NB4 (cell line): ENCODE results near the gene C2orf78.
"Not testable (repeated sequence)": the region's sequence is repeated elsewhere in the genome, so short reads cannot be mapped to it uniquely, and the experiment has no call there.

ENCODE experiments used
- DNase-seq: peaks from one replicate; pipeline ENCODE4 v3.0.0; 2010; ENCODE audit warnings: low read depth
- H3K4me3 ChIP-seq: one replicate; pipeline ENCODE4 v1.5.1; 2011; ENCODE audit warnings: mild to moderate bottlenecking, low read depth, low read length, moderate library complexity
- MYC ChIP-seq: IDR thresholded peaks from 2 replicates; pipeline ENCODE4 v1.6.1; 2011; ENCODE audit warnings: low read depth, low read length
- POLR2A ChIP-seq: IDR thresholded peaks from 2 replicates; pipeline ENCODE4 v1.6.1; 2011; ENCODE audit warnings: mild to moderate bottlenecking; ENCODE audit not compliant: insufficient read length; ENCODE audit errors: extremely low read depth
- TF ChIP-seq, protein P1 (sequence below): IDR thresholded peaks from one replicate; pipeline ENCODE4 v1.5.1; 2012; ENCODE audit warnings: low read depth, low read length
- TF ChIP-seq, protein P2 (sequence below): IDR thresholded peaks from 2 replicates; pipeline ENCODE4 v1.6.1; 2011; ENCODE audit warnings: low read depth, low read length

The C2orf78 gene

GRCh38 chr2:73746015-73746876, 37.7 kb upstream of the C2orf78 start:
- no peak for DNase-seq
- no peak for TF ChIP-seq POLR2A
- TF ChIP-seq, protein P1, sequence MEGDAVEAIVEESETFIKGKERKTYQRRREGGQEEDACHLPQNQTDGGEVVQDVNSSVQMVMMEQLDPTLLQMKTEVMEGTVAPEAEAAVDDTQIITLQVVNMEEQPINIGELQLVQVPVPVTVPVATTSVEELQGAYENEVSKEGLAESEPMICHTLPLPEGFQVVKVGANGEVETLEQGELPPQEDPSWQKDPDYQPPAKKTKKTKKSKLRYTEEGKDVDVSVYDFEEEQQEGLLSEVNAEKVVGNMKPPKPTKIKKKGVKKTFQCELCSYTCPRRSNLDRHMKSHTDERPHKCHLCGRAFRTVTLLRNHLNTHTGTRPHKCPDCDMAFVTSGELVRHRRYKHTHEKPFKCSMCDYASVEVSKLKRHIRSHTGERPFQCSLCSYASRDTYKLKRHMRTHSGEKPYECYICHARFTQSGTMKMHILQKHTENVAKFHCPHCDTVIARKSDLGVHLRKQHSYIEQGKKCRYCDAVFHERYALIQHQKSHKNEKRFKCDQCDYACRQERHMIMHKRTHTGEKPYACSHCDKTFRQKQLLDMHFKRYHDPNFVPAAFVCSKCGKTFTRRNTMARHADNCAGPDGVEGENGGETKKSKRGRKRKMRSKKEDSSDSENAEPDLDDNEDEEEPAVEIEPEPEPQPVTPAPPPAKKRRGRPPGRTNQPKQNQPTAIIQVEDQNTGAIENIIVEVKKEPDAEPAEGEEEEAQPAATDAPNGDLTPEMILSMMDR: no peak
- TF ChIP-seq MYC: no peak
- TF ChIP-seq, protein P2, sequence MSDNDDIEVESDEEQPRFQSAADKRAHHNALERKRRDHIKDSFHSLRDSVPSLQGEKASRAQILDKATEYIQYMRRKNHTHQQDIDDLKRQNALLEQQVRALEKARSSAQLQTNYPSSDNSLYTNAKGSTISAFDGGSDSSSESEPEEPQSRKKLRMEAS: no peak
- no peak overlapping the region for H3K4me3 ChIP-seq

- no peak overlapping the region for H3K4me3 ChIP-seq
- DNase-seq: no peak
- TF ChIP-seq MYC (no peak), POLR2A (no peak)
- TF ChIP-seq, protein P2: no peak
- TF ChIP-seq, protein P1: no peak
Observed at GRCh38 chr2:73746877-73747208, 37.1 kb upstream of the C2orf78 start.

GRCh38 chr2:73749314-73749713, 34.7 kb upstream of the C2orf78 start:
- H3K4me3 ChIP-seq: no peak overlapping the region
- TF ChIP-seq, protein P1: no peak
- TF ChIP-seq POLR2A: no peak
- peak; percentile 28 for DNase-seq

- H3K4me3 ChIP-seq, DNase-seq: not testable (repeated sequence)
Observed at GRCh38 chr2:73754332-73754731, 29.7 kb upstream of the C2orf78 start.

DNA sequence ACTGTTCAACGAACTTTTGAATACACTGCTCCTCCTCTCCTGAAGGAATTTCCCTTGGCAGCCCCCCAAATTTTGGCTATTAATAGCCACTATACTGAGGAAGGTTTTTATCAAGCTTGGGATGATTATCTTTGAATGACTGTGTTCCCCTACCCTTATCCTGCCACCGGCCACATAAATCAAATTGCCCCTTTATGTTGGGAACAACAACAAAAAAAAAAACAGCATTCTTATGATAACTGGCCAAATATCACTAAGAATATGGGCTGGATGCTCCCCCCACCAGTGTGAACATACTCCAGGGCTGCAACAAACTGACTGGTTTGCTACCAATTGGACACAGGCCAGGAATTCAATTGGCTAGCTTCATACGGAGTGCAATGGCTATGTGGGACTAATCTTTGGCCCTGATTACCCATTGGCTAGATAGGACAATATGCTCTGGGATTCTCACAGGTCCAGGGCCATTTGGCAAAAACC, 24.7 kb upstream of the C2orf78 start:
- TF ChIP-seq POLR2A (no peak), MYC (no peak)
- TF ChIP-seq, protein P1: no peak
- TF ChIP-seq, protein P2: no peak
- no peak overlapping the region for H3K4me3 ChIP-seq
- DNase-seq: no peak

GRCh38 chr2:73759904-73760303, 24.1 kb upstream of the C2orf78 start:
- no peak for DNase-seq
- no peak overlapping the region for H3K4me3 ChIP-seq
- TF ChIP-seq, protein P1: no peak
- TF ChIP-seq, protein P2: no peak
